MV-4-11 (cell line): ENCODE data around the gene S100A16.
"Not testable (repeated sequence)": the region's sequence is repeated elsewhere in the genome, so short reads cannot be mapped to it uniquely, and the experiment has no call there.

Source experiments
- DNase-seq: peaks from one replicate; lab custom pipeline; 2025; lab: John Stamatoyannopoulos, UW

S100A16 gene

DNA sequence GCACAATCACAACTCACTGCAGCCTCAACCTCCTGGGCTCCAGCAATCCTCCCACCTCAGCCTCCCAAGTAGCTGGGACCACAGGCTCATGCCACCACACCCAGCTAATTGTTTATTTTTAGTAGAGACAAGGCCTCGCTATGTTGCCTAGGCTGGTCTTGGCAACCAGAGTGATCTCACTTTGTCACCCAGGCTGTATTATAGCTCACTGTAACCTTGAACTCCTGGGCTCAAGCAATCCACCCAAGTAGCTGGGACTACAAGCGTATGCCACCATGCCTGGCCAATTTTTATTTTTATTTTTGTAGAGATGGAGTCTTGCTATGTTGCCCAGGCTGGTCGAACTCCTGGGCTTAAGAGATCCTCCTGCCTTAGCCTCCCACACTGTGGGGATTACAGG lies 50.9 kb downstream of the S100A16 start:
- DNase-seq, result not testable (repeated sequence)

DNA sequence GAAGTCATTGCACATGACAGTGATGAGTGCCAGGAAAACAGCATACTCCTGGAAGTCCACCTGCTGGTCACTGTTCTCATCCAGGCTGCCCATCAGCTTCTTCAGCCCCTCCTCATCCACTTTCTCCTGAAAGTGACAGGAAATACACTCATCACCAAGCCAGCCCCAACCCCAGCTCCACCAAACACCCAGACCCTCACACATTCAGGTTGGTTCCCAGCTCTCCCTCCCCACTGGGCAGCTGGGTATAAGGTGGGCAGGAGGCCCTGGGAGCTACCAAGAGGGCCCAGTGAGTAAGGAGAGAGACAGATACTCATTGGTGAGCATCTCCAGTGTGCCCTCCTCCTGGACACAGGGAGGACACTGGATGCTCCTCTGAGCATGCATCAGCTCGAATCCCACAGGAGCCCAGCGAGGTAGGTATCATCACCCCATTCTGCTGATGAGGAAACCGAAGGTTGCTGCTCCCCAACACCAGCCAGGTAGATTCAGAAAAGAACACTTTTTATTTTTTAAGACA lies 51.4 kb downstream of the S100A16 start:
- DNase-seq, result no peak

DNA sequence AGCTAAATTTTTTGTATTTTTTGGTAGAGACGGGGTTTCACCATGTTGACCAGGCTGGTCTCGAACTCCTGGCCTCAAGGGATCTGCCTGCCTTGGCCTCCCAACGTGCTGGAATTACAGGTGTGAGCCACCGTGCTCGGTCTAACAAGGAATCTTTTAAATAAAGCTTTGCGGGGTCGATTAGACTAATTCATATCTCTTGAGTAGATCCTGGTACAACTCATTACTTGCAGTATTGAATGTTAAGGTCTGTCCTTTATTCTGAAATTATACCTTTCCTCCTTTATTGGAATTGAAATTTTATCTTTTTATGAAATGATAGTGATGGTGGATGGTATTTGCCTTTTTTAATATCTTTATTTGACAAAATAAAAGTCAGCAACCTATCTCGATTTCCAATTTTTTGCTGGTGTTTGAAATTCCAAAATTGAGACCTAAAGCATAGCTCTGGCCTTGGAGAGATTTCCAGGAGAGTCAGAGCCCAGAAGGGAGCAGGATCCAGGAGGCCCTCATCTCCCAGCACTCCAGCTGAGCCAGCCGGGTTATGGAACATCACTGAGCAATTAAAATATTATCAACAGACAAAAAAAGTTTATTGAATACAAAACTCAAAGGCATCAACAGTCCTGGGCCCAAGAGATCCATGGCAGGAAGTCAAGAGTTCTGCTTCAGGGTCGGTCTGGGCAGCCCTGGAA lies 52.0 kb downstream of the S100A16 start:
- no peak for DNase-seq

DNA sequence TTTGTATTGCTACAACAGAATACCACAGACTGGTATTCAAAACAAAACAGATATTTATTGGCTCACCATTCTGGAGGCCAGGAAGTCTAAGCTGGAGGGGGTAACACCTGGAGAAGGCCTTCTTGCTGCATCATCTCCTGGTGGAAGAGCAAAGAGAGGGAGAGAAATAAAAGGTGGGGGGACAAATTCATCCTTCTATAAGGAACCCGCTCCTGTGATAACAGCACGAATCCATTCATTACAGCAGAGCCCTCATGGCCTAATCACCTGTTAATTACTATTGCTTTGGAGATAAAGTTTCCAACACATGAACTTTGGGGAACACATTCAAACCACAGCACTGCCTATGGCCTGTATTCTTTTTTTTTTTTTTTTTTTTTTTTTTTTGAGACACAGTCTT lies 52.7 kb downstream of the S100A16 start:
- no peak for DNase-seq

DNA sequence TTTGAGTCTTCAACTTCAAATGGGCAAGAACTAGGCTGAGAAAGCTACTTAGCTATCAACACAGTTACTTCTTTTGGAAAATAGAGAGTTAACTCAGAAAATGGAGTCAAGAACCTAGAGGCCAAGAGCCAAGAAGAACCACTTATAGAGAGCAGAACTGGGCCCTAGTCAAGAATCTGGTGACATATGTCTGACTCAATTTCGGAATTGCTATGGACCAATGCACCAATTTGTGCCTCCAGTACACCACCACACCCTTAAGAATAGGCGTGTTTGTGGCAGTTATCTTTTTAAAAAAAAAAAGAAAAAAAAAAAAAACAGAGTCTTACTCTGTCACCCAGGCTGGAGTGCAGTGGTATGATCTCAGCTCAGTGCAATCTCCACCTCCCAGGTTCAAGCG lies 55.1 kb downstream of the S100A16 start:
- no peak for DNase-seq
